DND-41 (cell line): ENCODE results near the gene DNHD1.

Experiments
- EZH2 ChIP-seq: IDR thresholded peaks from 3 replicates; pipeline ENCODE4 v1.6.1; 2012; ENCODE audit warnings: borderline replicate concordance, low read depth, mild to moderate bottlenecking, moderate library complexity, low read length, inconsistent platforms; ENCODE audit not compliant: severe bottlenecking
- TF ChIP-seq, protein P1 (sequence below): IDR thresholded peaks from 2 replicates; pipeline ENCODE4 v1.5.1; 2012; ENCODE audit warnings: borderline replicate concordance, low read length, moderate library complexity, mild to moderate bottlenecking; ENCODE audit not compliant: poor library complexity, severe bottlenecking; ENCODE audit errors: extremely low read depth

DNA sequence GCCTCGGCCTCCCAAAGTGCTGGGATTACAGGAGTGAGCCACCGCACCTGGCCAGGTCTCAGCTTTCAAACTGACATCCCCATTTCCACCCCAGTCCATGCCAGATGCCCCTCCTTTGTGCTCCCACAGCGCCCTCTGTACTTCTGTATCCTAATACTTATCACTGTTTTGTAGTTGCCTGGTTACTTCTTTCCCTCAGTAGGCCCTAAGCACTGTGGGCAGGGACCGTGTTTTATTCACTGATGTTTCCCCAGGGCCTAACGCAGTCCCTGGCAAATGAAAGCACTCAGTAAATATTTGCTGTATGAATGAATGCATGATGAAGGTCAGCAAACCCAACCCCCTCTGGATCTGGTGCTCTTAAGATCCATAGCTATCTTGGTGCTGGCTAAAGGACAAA is 21.1 kb upstream of the DNHD1 start:
- TF ChIP-seq, protein P1, sequence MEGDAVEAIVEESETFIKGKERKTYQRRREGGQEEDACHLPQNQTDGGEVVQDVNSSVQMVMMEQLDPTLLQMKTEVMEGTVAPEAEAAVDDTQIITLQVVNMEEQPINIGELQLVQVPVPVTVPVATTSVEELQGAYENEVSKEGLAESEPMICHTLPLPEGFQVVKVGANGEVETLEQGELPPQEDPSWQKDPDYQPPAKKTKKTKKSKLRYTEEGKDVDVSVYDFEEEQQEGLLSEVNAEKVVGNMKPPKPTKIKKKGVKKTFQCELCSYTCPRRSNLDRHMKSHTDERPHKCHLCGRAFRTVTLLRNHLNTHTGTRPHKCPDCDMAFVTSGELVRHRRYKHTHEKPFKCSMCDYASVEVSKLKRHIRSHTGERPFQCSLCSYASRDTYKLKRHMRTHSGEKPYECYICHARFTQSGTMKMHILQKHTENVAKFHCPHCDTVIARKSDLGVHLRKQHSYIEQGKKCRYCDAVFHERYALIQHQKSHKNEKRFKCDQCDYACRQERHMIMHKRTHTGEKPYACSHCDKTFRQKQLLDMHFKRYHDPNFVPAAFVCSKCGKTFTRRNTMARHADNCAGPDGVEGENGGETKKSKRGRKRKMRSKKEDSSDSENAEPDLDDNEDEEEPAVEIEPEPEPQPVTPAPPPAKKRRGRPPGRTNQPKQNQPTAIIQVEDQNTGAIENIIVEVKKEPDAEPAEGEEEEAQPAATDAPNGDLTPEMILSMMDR: no peak
- no peak for TF ChIP-seq EZH2
